Mesenchymal stem cell (in vitro differentiated cells and primary cell): ENCODE measurements around the gene HPS4.

ENCODE experiments used
- DNase-seq: peaks from one replicate; pipeline ENCODE4 v3.0.0-alpha.2; 2013
- H2AFZ ChIP-seq: one replicate; pipeline ENCODE4 v1.6.1; 2013; ENCODE audit warnings: low read depth, mild to moderate bottlenecking, control low read depth, inconsistent platforms, low read length, moderate library complexity
- H2AK5ac ChIP-seq: 2 replicates; pipeline ENCODE4 v1.6.1; 2013; ENCODE audit warnings: low read length, moderate library complexity, mild to moderate bottlenecking, inconsistent platforms; ENCODE audit not compliant: severe bottlenecking
- H2BK120ac ChIP-seq: one replicate; pipeline ENCODE4 v1.6.1; 2013; ENCODE audit warnings: low read depth, mild to moderate bottlenecking, inconsistent platforms, low read length, moderate library complexity
- H2BK12ac ChIP-seq, 2 experiments: one replicate each; pipeline ENCODE4 v1.6.1; 2013; ENCODE audit warnings: inconsistent platforms in 2 of 2, low read length in 2 of 2, mild to moderate bottlenecking in 2 of 2, moderate library complexity in 2 of 2, control low read depth in 1 of 2
- H2BK15ac ChIP-seq: one replicate; pipeline ENCODE4 v1.6.1; 2013; ENCODE audit warnings: mild to moderate bottlenecking, low read depth, inconsistent platforms; ENCODE audit not compliant: poor library complexity, severe bottlenecking
- H2BK5ac ChIP-seq: 2 replicates; pipeline ENCODE4 v1.6.1; 2013; ENCODE audit warnings: low read depth, mild to moderate bottlenecking, low read length, control low read depth, inconsistent platforms; ENCODE audit not compliant: poor library complexity, severe bottlenecking
- H3K14ac ChIP-seq, 2 experiments: one replicate each; pipeline ENCODE4 v1.6.1; 2013; ENCODE audit warnings: inconsistent platforms in 2 of 2, low read length in 2 of 2, control low read depth in 1 of 2, mild to moderate bottlenecking in 1 of 2, moderate library complexity in 1 of 2
- H3K18ac ChIP-seq, 2 experiments: one replicate each; pipeline ENCODE4 v1.6.1; 2013; ENCODE audit warnings: inconsistent platforms in 2 of 2, low read length in 2 of 2, control low read depth in 1 of 2, low read depth in 1 of 2, mild to moderate bottlenecking in 1 of 2
- H3K23ac ChIP-seq, 2 experiments: one replicate each; pipeline ENCODE4 v1.6.1; 2013; ENCODE audit warnings: inconsistent platforms in 2 of 2, low read length in 2 of 2, mild to moderate bottlenecking in 2 of 2, moderate library complexity in 2 of 2, control low read depth in 1 of 2
- H3K27ac ChIP-seq: 2 replicates; pipeline ENCODE4 v1.5.1; 2013; ENCODE audit warnings: mild to moderate bottlenecking, moderate library complexity, low read length, control low read depth, inconsistent platforms; ENCODE audit not compliant: poor library complexity, severe bottlenecking
- H3K27me3 ChIP-seq, 2 experiments: 2 replicates each; pipeline versions ENCODE4 v1.6.1 to v1.7.0; 2013; ENCODE audit warnings: low read length in 2 of 2, mild to moderate bottlenecking in 2 of 2, moderate library complexity in 2 of 2, control low read depth in 1 of 2, inconsistent platforms in 1 of 2; ENCODE audit not compliant: control insufficient read depth in 1 of 2, insufficient read depth in 1 of 2
- H3K36me3 ChIP-seq, 2 experiments: 2 replicates each; pipeline versions ENCODE4 v1.6.1 to v1.7.0; 2013; ENCODE audit warnings: low read length in 2 of 2, control low read depth in 1 of 2, inconsistent platforms in 1 of 2, low read depth in 1 of 2, mild to moderate bottlenecking in 1 of 2; ENCODE audit not compliant: insufficient read depth in 2 of 2, control insufficient read depth in 1 of 2
- H3K4ac ChIP-seq, 2 experiments: one replicate each; pipeline ENCODE4 v1.6.1; 2013; ENCODE audit warnings: inconsistent platforms in 2 of 2, low read length in 2 of 2, mild to moderate bottlenecking in 2 of 2, moderate library complexity in 2 of 2, control low read depth in 1 of 2, low read depth in 1 of 2
- H3K4me1 ChIP-seq: 2 replicates; pipeline ENCODE4 v1.6.1; 2013; ENCODE audit warnings: low read depth, low read length, control low read depth; ENCODE audit not compliant: control insufficient read depth, insufficient read depth
- H3K4me2 ChIP-seq: 2 replicates; pipeline ENCODE4 v1.6.1; 2013; ENCODE audit warnings: low read length, mild to moderate bottlenecking, inconsistent platforms; ENCODE audit not compliant: poor library complexity, severe bottlenecking
- H3K4me3 ChIP-seq, 2 experiments: 2 replicates each; pipeline versions ENCODE4 v1.5.1 to v1.7.0; 2013; ENCODE audit warnings: low read length in 2 of 2, mild to moderate bottlenecking in 2 of 2, control low read depth in 1 of 2, low read depth in 1 of 2; ENCODE audit not compliant: insufficient read depth in 1 of 2
- H3K79me1 ChIP-seq: replicated peaks from 2 replicates; pipeline ENCODE4 v1.6.1; 2013; ENCODE audit warnings: mild to moderate bottlenecking, control low read depth, low read length, inconsistent platforms; ENCODE audit not compliant: poor library complexity, severe bottlenecking
- H3K9ac ChIP-seq: 2 replicates; pipeline ENCODE4 v1.7.0; 2013; ENCODE audit warnings: mild to moderate bottlenecking, low read length, moderate library complexity
- H3K9me3 ChIP-seq: 2 replicates; pipeline ENCODE4 v1.7.0; 2013; ENCODE audit warnings: mild to moderate bottlenecking, low read length; ENCODE audit not compliant: control insufficient read depth
- H4K8ac ChIP-seq: one replicate; pipeline ENCODE4 v1.6.1; 2013; ENCODE audit warnings: inconsistent platforms, mild to moderate bottlenecking, low read length, moderate library complexity
- H4K91ac ChIP-seq: one replicate; pipeline ENCODE4 v1.6.1; 2013; ENCODE audit warnings: mild to moderate bottlenecking, low read length, inconsistent platforms
- WGBS: methylation state at CpG from one replicate; pipeline ENCODE4 v1.1.7; 2013; ENCODE audit warnings: mixed read lengths; 5-methylcytosine and 5-hydroxymethylcytosine counted together

HPS4 gene

DNA sequence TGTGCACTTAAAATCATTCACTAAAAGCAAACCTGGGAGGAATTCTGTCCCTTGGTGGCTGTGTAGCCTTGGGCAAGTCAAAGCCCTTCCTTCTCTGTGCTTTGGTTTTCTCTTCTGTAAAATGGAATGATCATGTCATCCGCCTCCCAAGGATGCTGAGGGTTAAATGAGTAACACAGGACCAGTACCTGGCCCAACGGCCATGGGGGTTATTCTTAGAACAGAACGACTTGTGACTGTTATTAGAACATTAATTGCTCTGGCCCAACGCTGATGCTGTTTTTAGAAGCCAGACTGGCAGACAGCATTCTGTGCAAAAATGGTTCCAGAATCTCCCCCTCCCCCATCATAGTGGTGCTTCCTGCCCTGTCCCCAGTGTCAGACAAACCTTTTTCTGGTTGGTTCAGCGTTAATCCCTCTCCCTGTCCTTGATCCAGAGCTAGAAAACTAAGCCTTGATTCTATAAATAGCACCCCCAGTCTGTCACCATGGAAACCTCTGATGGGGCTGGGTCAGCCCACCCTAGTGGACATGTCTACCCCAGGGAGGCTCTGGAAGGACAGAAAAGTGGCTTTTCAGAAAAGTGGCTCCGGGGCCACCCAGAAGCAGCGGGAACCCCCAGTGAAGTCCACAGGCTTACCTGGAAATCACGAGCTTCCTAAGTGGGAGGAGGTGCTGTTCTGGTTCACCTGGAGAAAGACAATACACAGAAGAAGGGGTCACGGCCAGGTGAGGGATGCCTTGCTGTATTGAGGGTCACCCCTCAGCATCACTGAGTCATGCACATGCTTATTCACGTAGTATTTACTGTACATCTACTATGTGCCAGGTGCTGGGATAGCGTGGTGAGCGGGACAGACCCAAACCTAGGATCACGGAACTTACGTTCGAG lies 44.2 kb upstream of the HPS4 start:
- H2BK12ac ChIP-seq, result no peak overlapping the region
- H3K4ac ChIP-seq, result no peak overlapping the region
- no peak overlapping the region for H4K91ac ChIP-seq
- H2BK5ac ChIP-seq, result no peak overlapping the region
- 79% methylated on average over 15 of the region's 15 CpGs for WGBS
- no peaks in the 10 kb centered on the region for H3K27me3 ChIP-seq
- H2BK15ac ChIP-seq, result no peak overlapping the region
- no peak overlapping the region for H3K9ac ChIP-seq
- no peak for DNase-seq
- H3K4me3 ChIP-seq, result no peak overlapping the region
- H3K27ac ChIP-seq, result no peak overlapping the region
- no peak overlapping the region for H2AK5ac ChIP-seq
- no peak overlapping the region for H4K8ac ChIP-seq
- no peaks in the 10 kb centered on the region for H3K79me1 ChIP-seq
- no peak overlapping the region for H2BK120ac ChIP-seq
- H2AFZ ChIP-seq, result no peak overlapping the region
- no peak overlapping the region for H3K14ac ChIP-seq
- H3K36me3 ChIP-seq, result peaks cover 22 to 39% of the 10 kb centered on the region in 2 experiments
- H3K9me3 ChIP-seq, result no peaks in the 10 kb centered on the region
- H3K4me2 ChIP-seq, result no peak overlapping the region
- no peak overlapping the region for H3K23ac ChIP-seq
- H3K18ac ChIP-seq, result no peak overlapping the region
- H3K4me1 ChIP-seq, result no peaks in the 10 kb centered on the region

GRCh38 chr22:26527167-26527566 lies 43.6 kb upstream of the HPS4 start:
- H3K4me1 ChIP-seq, result no peaks in the 10 kb centered on the region
- no peak for DNase-seq
- no peaks in the 10 kb centered on the region for H3K27me3 ChIP-seq
- no peak overlapping the region for H2BK5ac ChIP-seq
- H3K4me2 ChIP-seq, result no peak overlapping the region
- no peak overlapping the region for H2BK15ac ChIP-seq
- H3K36me3 ChIP-seq, result peaks cover 21 to 39% of the 10 kb centered on the region in 2 experiments
- H3K9me3 ChIP-seq, result no peaks in the 10 kb centered on the region
- H3K79me1 ChIP-seq, result no peaks in the 10 kb centered on the region
- H3K14ac ChIP-seq, result no peak overlapping the region
- H3K4ac ChIP-seq, result no peak overlapping the region
- no CpG with 5 or more reads among the region's 3 CpGs for WGBS
- no peak overlapping the region for H2BK12ac ChIP-seq
- no peak overlapping the region for H4K8ac ChIP-seq
- H3K9ac ChIP-seq, result no peak overlapping the region
- H3K23ac ChIP-seq, result no peak overlapping the region
- H3K18ac ChIP-seq, result no peak overlapping the region
- no peak overlapping the region for H3K4me3 ChIP-seq
- H2BK120ac ChIP-seq, result no peak overlapping the region
- no peak overlapping the region for H4K91ac ChIP-seq
- H2AFZ ChIP-seq, result no peak overlapping the region
- H3K27ac ChIP-seq, result no peak overlapping the region
- H2AK5ac ChIP-seq, result no peak overlapping the region

GRCh38 chr22:26525946-26526564 lies 42.5 kb upstream of the HPS4 start:
- Histone ChIP-seq H3K23ac (no peak overlapping the region), H2AK5ac (no peak overlapping the region), H3K36me3 (peaks cover 15 to 32% of the 10 kb centered on the region in 2 experiments), H2BK15ac (no peak overlapping the region), H3K4me3 (no peak overlapping the region), H2BK5ac (no peak overlapping the region), H3K79me1 (no peaks in the 10 kb centered on the region), H3K4me2 (no peak overlapping the region), H3K27ac (no peak overlapping the region), H3K4ac (no peak overlapping the region), H3K14ac (no peak overlapping the region), H3K9me3 (no peaks in the 10 kb centered on the region), H2BK12ac (no peak overlapping the region), H4K8ac (no peak overlapping the region), H4K91ac (no peak overlapping the region), H3K27me3 (no peaks in the 10 kb centered on the region), H3K9ac (no peak overlapping the region), H3K18ac (no peak overlapping the region), H2BK120ac (no peak overlapping the region), H2AFZ (no peak overlapping the region), H3K4me1 (no peaks in the 10 kb centered on the region)
- WGBS, result 89% methylated on average over 4 of the region's 7 CpGs
- no peak for DNase-seq

GRCh38 chr22:26524870-26525269 lies 41.3 kb upstream of the HPS4 start:
- H3K4me3 ChIP-seq, result no peak overlapping the region
- H3K9ac ChIP-seq, result no peak overlapping the region
- no peak overlapping the region for H2BK5ac ChIP-seq
- H3K23ac ChIP-seq, result no peak overlapping the region
- peaks cover 15 to 28% of the 10 kb centered on the region in 2 experiments for H3K36me3 ChIP-seq
- H2BK12ac ChIP-seq, result no peak overlapping the region
- H3K4me2 ChIP-seq, result no peak overlapping the region
- no peak overlapping the region for H2AK5ac ChIP-seq
- DNase-seq, result no peak
- H4K91ac ChIP-seq, result no peak overlapping the region
- no peak overlapping the region for H3K14ac ChIP-seq
- no peak overlapping the region for H2AFZ ChIP-seq
- no peak overlapping the region for H2BK120ac ChIP-seq
- H3K27ac ChIP-seq, result no peak overlapping the region
- no peaks in the 10 kb centered on the region for H3K79me1 ChIP-seq
- no peaks in the 10 kb centered on the region for H3K9me3 ChIP-seq
- no peaks in the 10 kb centered on the region for H3K4me1 ChIP-seq
- no peaks in the 10 kb centered on the region for H3K27me3 ChIP-seq
- H4K8ac ChIP-seq, result no peak overlapping the region
- H3K4ac ChIP-seq, result no peak overlapping the region
- no peak overlapping the region for H2BK15ac ChIP-seq
- WGBS, result 77% methylated on average over 4 of the region's 4 CpGs
- no peak overlapping the region for H3K18ac ChIP-seq
